Left ventricle myocardium inferior (tissue), 1 donor: ENCODE data around the gene SPARC. TPM values are rescaled to one million over a fixed set of nuclear protein-coding genes. Genes with fewer than 3 reads are reported as not detected.
"Not testable (repeated sequence)": the region's sequence is repeated elsewhere in the genome, so short reads cannot be mapped to it uniquely, and the experiment has no call there.

Experiments used
- DNase-seq: peaks from one replicate; pipeline ENCODE4 v3.0.0-alpha.2; 2020
- H3K27ac ChIP-seq: fragments of 200-600 bp; replicated peaks from 2 replicates; pipeline ENCODE4 v1.8.0; 2021
- H3K27me3 ChIP-seq: fragments of 200-600 bp; 2 replicates; pipeline ENCODE4 v1.8.0; 2021; ENCODE audit warnings: low read depth
- H3K36me3 ChIP-seq: fragments of 200-600 bp; 2 replicates; pipeline ENCODE4 v1.8.0; 2021
- H3K4me1 ChIP-seq: fragments of 200-600 bp; 2 replicates; pipeline ENCODE4 v1.8.0; 2021
- H3K4me3 ChIP-seq: fragments of 200-600 bp; 2 replicates; pipeline ENCODE4 v1.8.0; 2021; ENCODE audit warnings: mild to moderate bottlenecking, moderate library complexity
- H3K9me3 ChIP-seq: fragments of 200-600 bp; replicated peaks from 2 replicates; pipeline ENCODE4 v1.8.0; 2021
- intact Hi-C: fragments of 100-400 bp; cut with micrococcal nuclease; formaldehyde crosslinking; loops from one replicate; pipeline ENCODE4 v1.11.0; 2022
- total RNA-seq: library from RNA; stranded (reverse); fragmentation: NEBNext Ultra II Directional; extraction: Animal tissue kit (Norgen Biotek cat#: 25700); gene quantifications from one replicate; pipeline ENCODE4 v1.2.1, GENCODE V29; 2021
- TF ChIP-seq, protein P1 (sequence below): fragments of 200-600 bp; IDR thresholded peaks from 2 replicates; pipeline ENCODE4 v1.8.0; 2021; ENCODE audit warnings: antibody characterized with exemption, mild to moderate bottlenecking, borderline replicate concordance
- donor health status: DM: no; HTN: yes; CAD: no; lungs with severe emphysema.

SPARC gene
- total RNA-seq, 1 donor from 2014 or later: 477 TPM

DNA sequence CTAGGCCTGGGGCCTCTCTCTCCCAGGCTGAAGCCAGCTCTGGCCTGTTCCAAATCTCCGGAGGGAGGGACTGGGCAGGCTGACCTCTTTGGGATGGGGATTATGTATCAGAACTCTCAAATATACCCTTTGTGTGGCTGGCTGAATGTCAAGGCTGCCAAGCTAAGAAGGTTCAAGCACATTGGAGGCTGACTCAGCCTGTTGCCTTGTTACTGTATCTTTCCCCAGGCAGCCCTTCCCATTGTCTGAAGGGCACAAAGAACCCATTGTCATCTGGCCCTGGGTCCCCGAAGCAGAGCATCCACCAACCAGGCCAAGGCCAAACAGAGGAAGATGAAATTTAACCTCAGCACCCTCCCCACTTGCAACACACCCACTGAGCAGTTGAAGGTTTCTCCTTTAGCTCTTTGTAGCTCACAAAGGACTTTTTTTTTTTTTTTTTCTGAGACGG is 7.3 kb upstream of the SPARC start:
- H3K4me1 ChIP-seq: peaks cover 29% of the 10 kb centered on the region
- peaks cover 6% of the 10 kb centered on the region for H3K27me3 ChIP-seq
- TF ChIP-seq, protein P1, sequence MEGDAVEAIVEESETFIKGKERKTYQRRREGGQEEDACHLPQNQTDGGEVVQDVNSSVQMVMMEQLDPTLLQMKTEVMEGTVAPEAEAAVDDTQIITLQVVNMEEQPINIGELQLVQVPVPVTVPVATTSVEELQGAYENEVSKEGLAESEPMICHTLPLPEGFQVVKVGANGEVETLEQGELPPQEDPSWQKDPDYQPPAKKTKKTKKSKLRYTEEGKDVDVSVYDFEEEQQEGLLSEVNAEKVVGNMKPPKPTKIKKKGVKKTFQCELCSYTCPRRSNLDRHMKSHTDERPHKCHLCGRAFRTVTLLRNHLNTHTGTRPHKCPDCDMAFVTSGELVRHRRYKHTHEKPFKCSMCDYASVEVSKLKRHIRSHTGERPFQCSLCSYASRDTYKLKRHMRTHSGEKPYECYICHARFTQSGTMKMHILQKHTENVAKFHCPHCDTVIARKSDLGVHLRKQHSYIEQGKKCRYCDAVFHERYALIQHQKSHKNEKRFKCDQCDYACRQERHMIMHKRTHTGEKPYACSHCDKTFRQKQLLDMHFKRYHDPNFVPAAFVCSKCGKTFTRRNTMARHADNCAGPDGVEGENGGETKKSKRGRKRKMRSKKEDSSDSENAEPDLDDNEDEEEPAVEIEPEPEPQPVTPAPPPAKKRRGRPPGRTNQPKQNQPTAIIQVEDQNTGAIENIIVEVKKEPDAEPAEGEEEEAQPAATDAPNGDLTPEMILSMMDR: no peak
- intact Hi-C loops: no loop called here
- no peak for DNase-seq
- no peak overlapping the region for H3K27ac ChIP-seq
- no peaks in the 10 kb centered on the region for H3K9me3 ChIP-seq
- H3K36me3 ChIP-seq: no peaks in the 10 kb centered on the region
- H3K4me3 ChIP-seq: no peak overlapping the region

DNA sequence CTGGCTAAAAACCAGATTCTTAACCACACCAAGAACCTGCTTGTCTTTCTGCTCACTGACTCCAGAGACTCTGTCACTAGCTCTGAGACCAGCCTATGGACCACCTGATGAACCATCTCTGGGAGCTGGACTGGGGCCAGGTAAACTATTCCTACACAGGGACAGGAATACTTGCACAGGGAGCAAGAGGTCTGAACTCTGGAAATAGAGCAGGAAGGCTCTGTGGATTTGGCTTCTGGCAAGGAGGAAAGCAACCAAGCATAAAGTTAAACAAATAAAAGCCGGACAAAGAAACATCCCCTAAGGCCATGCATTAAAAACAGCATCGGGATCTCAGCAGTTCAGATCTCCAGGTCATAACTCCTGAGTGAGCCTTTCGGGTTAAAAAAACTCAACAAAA is 5.6 kb upstream of the SPARC start:
- TF ChIP-seq, protein P1: no peak
- no peak overlapping the region for H3K27ac ChIP-seq

DNA sequence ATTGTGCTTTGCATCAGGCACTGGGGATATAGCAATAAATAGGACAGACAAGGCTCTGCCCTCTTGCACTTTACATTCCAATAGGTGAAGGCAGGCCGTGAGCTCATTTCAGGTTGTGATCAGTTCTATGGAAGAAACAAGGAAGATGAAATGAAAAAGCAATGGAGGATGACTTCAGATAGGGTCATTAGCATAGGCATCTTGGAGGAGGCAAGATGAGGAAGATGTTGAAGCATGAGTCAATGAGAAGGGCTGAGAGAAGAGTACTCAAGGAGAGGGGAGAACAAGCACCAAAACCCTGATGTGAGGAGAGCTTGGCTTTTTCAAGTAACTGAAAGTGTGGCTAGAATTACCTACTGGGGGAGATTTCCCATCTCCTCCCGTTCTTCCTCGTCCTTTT is 5.0 kb upstream of the SPARC start:
- H3K27me3 ChIP-seq: peaks cover 4% of the 10 kb centered on the region
- intact Hi-C loops: no loop called here
- no peaks in the 10 kb centered on the region for H3K9me3 ChIP-seq
- DNase-seq: no peak
- no peak overlapping the region for H3K4me3 ChIP-seq
- H3K36me3 ChIP-seq: no peaks in the 10 kb centered on the region
- no peak overlapping the region for H3K27ac ChIP-seq
- TF ChIP-seq, protein P1: no peak
- peaks cover 25% of the 10 kb centered on the region for H3K4me1 ChIP-seq

More for the DNA sequence above, 5.6 kb upstream of the SPARC start:
- no peak for DNase-seq
- intact Hi-C loops: no loop called here
- Histone ChIP-seq H3K36me3 (no peaks in the 10 kb centered on the region), H3K27me3 (peaks cover 6% of the 10 kb centered on the region), H3K9me3 (no peaks in the 10 kb centered on the region), H3K4me3 (no peak overlapping the region), H3K4me1 (peaks cover 24% of the 10 kb centered on the region)

DNA sequence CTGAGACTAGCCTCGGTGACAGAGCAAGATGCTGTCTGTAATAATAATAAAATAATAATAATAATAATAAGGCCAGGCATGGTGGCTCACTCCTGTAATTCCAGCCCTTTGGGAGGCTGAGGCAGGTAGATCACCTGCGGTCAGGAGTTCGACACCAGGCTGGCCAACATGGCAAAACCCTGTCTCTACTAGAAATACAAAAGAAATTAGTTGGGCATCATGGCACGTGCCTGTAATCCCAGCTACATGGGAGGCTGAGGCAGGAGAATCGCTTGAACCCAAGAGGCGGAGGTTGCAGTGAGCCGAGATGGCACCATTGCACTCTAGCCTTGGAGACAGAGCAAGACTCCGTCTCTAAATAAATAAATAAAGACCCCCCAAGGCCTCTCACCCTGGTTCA is 2.9 kb upstream of the SPARC start:
- Histone ChIP-seq H3K4me1 (peaks cover 25% of the 10 kb centered on the region), H3K27ac (peak overlapping the region; percentile 19)
- H3K27me3 ChIP-seq, H3K9me3 ChIP-seq, H3K36me3 ChIP-seq, intact Hi-C loops, H3K4me3 ChIP-seq, DNase-seq: not testable (repeated sequence)

DNA sequence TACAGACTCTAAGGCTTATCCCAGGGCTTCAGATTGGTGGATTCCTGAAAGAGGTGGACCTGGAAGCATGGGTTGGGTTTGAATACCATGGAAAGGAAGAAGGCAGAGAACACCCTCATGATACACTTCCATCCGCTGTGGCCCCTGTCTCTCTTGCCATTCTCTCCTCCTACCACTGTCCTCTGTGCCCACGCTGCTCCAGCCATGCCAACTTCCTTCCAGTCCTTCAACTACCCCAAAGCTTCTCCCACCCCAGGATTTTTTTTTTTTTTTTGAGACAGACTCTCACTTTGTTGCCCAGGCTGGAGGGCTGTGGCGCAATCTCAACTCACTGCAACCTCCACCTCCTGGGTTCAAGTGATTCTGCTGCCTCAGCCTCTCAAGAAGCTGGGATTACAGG is 1.7 kb upstream of the SPARC start:
- Histone ChIP-seq H3K36me3 (no peaks in the 10 kb centered on the region), H3K27ac (peak overlapping the region; percentile 93), H3K4me1 (peaks cover 36% of the 10 kb centered on the region), H3K4me3 (no peak overlapping the region), H3K27me3 (no peaks in the 10 kb centered on the region), H3K9me3 (no peaks in the 10 kb centered on the region)
- intact Hi-C loops: no loop called here
- no peak for DNase-seq
- TF ChIP-seq, protein P1: no peak

DNA sequence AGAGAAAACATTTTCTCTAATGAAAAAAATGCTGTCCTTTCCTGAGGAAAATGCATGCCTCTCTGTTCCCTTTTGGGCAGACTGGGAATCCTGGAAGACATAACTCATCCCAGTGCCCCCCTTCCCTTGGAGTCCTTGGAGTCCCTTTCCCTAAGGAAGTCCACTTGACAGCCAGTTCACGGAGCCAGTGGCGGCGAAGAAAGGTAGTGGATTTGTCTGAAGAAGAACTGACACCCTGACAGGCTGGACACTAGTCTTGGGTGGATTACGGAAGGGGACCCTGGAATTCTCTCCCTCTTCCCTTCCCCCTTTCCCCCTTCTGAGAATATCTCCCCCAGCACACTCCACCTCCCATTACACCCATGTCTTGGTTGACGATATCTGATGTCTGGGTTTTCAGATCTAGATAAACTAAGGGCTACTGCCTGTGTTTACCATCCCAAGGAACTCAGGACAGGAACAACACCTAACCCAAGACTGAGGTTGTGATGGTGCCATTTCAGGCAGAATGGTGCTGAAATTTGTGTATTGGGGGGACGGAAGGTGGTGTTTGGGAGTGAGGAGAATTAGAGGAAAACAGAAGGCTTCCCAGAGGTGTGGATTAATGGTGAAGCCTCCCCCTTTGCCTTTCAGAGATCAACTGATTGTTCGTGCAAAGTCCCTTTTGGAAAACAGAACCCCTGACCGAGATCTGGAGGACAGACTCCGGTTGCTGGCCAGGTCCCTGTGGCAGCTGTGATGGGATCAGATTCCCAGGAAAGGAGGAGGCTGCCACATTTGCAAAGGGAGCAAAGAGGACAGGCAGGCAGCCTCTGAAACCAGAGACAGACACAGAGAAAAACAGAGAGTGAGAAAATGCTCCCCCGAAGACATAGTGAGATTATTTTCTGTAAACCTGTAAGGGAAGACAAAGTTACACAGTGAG is 704 bp downstream of the SPARC start:
- H3K36me3 ChIP-seq: no peaks in the 10 kb centered on the region

More for the DNA sequence above, 704 bp downstream of the SPARC start:
- intact Hi-C loops: no loop called here
- Histone ChIP-seq H3K4me1 (peaks cover 61% of the 10 kb centered on the region), H3K4me3 (peak overlapping the region; percentile 78), H3K9me3 (no peaks in the 10 kb centered on the region), H3K27ac (peak overlapping the region; percentile 93), H3K27me3 (no peaks in the 10 kb centered on the region)
- TF ChIP-seq, protein P1: no peak
- no peak for DNase-seq
